DMS153 treated with DMSO at 0.1 percent for 48 hours (cell line): ENCODE results near the gene CACNB4.

Source experiments
- DNase-seq: peaks from one replicate; lab custom pipeline; 2025; ENCODE audit not compliant: unreplicated experiment; lab: John Stamatoyannopoulos, UW

Gene CACNB4

DNA sequence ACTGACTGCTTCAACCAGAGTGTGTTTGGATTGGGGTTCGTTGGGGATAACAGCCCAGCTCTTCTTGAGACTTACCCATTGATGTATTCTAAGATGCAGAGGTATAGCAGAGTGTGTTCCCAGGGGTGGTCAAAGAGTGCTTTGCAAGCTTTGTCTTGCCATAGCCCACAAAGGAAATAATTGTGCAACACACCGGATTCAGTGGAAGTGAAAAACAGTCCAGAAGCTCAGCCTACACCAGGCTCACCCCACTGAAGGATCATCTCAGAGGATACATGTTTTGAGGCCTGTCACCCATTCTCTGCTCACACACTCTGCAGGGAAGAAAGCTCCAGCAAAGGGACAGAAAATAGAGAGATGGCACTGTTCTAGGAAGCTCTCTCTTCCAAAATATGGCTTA lies 9.6 kb downstream of the CACNB4 start:
- no peak for DNase-seq

GRCh38 chr2:152088006-152088405 lies 10.8 kb downstream of the CACNB4 start:
- DNase-seq: no peak

DNA sequence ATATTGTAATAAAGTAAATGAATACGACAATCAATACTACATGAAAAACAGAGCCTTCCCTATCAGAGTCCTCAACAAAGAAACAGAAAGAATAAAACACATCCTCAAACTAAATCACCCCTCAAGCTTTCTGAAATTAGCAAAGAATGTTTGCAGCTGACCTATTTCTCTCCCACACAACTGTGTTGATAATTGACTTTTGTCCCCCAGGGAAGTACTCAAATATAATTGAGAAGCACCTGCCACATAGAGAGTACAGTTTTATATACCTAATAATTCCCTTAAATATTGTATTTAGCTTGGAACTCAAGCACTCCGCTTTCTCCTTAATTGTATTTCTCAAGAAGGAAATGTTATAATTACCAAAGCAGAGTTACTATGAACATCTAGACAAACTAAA lies 12.6 kb downstream of the CACNB4 start:
- DNase-seq: no peak

GRCh38 chr2:152084076-152084475 lies 14.8 kb downstream of the CACNB4 start:
- DNase-seq: no peak

GRCh38 chr2:152083202-152083875 lies 15.5 kb downstream of the CACNB4 start:
- no peak for DNase-seq

DNA sequence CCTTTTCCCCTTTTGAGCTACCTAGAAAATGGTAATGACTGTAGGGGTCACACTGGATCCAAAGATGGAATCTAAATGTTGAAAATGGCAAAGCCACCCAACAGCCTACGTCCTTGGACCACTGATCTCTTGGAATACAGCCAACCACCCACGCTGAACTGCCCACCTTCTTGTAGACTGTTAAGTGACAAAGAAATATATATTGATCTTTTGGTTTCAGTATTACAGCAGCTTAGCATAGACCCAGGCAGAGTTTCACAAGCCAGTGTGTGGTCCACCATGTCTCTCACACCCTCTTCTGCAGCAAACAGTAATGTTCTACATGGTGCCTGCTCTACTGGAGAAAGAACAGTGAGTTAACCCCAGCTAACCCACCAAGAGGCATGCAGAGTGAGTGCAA lies 20.2 kb downstream of the CACNB4 start:
- no peak for DNase-seq

DNA sequence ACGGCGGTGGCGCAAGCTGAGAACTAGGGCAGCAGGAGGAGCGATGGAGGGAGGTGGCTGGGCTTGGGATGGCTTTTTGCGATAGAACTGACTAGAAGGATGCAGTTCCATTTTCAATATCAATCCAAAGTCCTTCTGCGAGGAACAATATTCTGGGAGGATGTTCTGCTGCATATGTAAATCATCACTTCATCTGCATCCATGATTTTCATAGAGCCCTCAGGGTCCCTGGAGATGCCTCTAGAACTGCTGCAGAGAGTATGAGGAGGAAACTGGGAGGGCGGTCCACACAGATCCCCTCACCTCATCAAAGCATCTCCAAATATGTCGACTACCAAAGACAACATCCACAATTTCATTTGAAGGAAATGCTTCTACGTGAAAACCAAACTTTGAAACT lies 20.8 kb downstream of the CACNB4 start:
- DNase-seq: no peak

DNA sequence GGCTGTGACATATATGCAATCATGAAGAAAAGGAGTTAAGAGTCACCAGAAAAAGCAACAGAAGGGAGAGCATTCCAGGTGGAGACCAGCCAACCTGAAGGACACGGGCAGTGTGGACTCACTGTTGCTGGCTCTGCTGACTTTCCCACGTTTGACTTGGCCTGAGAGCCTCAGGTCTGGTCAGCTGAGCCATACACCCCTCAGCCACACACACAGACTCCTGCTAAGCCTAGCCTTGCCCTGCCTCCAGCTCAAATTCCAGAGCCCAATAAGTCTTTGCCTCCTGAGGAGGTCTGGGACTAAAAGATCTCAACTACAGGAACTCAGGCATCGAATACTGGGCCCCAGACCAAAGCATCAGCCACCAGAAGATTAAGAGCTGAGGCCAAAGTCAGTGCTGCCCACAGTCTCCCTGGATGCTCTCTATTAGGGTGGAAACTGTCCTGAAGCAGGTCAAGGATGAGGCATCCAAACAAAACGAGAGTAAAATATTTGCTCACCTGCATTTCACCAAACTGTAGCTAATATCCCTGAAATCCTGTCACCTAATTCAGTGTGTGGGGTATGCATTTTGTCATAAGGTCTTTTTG lies 23.3 kb downstream of the CACNB4 start:
- DNase-seq: no peak

DNA sequence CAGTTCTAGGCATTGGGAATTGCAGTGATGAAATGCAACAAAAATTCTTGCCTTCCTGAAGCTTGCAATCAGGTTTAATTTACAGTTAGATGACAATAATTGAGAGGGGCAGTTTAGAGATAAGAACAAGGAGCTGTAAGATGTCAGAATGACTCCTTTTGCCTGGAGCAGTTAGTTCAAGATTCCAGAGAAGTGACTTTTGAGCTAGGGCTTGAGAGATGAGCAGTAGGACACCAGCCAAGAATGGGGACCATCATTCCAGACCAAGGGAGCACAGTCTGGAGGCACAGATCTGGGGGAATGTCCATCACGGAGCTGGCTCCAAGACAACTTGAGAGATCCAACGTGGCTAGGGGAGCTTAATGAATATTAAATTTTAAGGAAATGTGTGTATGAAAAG lies 26.8 kb downstream of the CACNB4 start:
- no peak for DNase-seq

DNA sequence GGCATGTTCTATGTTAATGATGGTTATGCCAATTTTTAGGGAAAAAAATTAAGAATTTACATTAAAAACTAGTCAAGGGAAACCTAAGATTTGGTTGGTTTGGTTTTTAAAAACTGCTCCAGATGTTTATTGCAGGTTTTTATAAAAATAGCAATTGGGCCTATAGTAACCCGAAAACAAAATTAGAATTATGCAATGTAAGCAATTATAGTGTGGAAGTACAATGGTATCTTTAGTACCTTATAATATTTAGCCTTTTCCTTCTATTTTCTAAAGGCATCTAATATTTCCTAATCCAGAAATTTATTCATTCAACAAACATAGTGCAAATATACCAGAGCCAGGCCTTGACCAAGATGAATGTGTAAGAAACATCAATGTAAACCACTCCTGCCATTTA lies 27.3 kb downstream of the CACNB4 start:
- DNase-seq: no peak

GRCh38 chr2:152071092-152071491 lies 27.8 kb downstream of the CACNB4 start:
- no peak for DNase-seq

DNA sequence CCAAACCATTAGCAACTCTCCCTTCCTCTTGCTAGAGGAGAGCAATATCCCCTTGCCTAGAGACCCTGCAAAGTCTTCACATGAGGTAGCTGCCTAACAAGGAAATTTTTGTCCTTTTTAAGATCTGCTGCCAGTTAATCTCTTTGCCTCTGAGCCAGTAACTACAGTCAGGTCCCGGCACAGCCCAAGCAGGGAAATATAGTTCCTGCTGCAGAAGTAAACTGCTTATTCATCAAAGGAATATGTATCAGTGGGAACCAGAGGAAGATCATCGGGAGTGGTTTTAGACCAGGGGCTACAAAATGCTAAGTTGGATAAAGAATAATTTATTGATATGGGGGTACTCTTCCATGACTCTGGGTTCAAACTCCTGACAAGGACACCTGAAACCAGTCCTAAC lies 30.6 kb downstream of the CACNB4 start:
- no peak for DNase-seq

DNA sequence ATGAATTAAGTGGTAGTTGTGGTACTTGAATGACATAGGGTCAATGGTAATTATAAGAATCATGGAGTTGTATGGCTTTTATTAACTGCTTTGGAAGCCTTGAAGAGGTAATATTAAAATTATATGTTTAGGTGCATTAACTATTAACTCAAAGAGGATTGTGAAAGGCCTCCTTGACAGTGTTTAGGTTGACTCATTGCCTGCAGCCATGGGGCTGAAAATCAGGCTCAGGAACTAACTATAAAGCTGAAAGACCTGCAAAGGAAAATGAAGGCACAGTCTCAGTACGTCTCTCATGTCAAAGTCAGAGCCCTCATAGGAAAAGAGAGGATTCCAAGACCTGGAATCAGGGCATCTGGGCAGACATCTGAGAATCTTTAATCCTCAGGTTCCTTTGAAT lies 31.0 kb downstream of the CACNB4 start:
- no peak for DNase-seq

DNA sequence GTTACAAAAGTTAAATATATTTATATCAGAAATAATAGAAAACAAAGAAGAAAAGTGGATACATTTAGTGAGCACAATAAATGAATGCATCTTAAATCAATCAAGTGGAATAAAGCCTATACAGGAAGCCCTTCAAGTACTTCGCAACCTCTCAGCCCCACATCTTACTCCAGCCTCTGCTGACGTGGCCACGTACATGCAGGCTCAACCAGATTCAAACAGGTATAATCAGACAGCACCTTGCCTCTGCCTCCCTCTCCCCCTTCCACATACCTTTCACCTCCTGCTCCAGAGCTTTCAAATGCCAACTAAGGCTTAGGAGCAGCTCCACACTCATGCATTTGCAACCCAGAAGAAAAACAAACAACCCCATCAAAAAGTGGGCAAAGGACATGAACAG lies 32.9 kb downstream of the CACNB4 start:
- no peak for DNase-seq

DNA sequence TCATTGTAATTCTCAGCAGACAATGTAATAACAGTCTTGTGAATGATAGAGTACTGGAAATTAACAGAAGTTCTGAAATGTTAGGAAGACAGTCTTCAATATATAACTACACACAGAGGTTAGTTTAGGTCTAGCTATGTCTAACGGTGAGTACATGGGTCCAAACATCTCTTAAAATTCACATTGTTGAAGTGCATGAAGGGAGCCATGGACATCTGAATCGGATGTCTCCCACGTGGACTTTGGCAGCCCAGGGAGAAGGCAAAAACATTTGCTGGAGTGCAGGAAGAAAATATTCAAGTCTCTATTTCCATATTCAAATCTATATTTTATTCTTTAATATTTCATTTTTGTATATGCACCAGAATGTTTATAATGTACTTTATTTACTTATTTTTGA lies 34.8 kb downstream of the CACNB4 start:
- DNase-seq: no peak

DNA sequence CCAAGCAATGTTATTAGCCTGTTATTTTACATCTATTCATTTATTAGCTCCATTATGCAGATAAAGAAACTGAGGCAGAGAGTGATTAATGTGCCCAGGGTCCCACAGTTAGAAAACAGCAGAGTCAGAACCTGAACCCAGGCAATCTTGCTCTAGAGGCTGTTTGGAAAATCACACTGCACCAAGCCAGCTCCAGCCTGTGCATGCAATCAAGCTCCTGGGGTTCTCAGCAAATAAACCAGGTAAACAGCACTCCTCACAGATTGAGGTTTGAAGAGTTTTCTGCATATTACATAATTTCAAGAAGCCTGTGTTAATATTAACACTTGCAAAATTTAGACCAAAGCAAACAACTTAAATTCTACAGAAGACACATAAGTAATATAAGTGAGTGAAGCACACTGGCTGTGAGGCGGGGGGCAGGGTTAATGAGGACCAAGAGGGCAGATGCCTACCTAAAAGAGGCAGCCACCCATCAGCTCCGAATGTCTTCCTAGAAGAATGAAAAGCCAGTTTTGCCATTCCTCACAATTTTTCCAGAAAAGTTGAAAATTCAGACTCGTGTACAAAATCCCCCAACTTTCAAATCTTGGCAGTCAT lies 35.4 kb downstream of the CACNB4 start:
- no peak for DNase-seq

GRCh38 chr2:152062125-152063091 lies 36.4 kb downstream of the CACNB4 start:
- no peak for DNase-seq

GRCh38 chr2:152061383-152061782 lies 37.5 kb downstream of the CACNB4 start:
- no peak for DNase-seq

DNA sequence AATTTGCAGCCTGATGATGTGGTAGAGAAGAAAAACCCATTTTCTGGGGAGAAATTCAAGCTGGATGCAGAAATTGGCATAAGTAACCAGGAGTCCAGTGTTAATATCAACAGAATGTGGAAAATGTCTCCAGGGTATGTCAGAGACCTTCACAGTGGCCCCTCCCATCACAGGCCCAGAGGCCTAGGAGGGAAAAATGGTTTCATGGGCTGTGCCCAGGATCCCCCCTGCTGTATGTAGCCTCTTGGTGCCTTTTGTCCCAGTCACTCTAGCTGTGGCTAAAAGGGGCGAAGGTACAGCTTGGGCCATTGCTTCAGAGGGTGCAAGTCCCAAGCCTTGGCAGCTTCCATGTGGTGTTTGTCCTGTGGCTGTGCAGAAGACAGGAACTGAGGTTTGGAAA lies 40.2 kb downstream of the CACNB4 start:
- DNase-seq: no peak

- DNase-seq: no peak
Measured at GRCh38 chr2:152056418-152056817, 42.4 kb downstream of the CACNB4 start.

- no peak for DNase-seq
Measured at GRCh38 chr2:152055366-152056108, 43.3 kb downstream of the CACNB4 start.
